ENCODE results near the gene JAKMIP1.

The JAKMIP1 gene

GRCh38 chr4:6042293-6043063 is 157.9 kb downstream of the JAKMIP1 start:
- no peak for DNase-seq (ENCODE audit: low read depth in 2 of 2)

GRCh38 chr4:6041800-6042199 is 158.5 kb downstream of the JAKMIP1 start:
- no peak for DNase-seq (ENCODE audit: low read depth in 2 of 2)

GRCh38 chr4:6038711-6039110 is 161.6 kb downstream of the JAKMIP1 start:
- DNase-seq (ENCODE audit: low read depth in 2 of 2), result no peak

- no peak for DNase-seq (ENCODE audit: low read depth in 2 of 2)
Observed at GRCh38 chr4:6035786-6036185, 164.6 kb downstream of the JAKMIP1 start.

DNA sequence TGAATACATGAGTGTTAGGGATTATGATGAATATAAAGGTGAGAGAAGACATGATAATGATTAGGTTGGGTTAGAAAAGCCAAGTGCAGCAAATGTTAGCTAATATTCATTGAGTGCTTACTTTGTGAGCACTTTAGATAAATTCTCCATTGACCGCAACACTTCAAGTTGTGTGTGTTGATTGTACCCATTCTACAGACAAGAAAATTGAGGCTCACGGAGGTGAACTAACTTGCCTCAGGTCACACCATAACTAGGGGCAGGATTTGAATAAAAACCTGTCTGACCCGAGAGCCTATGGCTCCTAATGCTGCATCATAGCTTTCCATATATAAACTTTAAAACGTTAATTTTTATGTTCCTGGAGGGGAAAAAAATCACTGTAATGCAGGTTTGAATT is 167.0 kb downstream of the JAKMIP1 start:
- no peak for DNase-seq (ENCODE audit: low read depth in 2 of 2)

- DNase-seq (ENCODE audit: low read depth in 2 of 2), result no peak
Observed at GRCh38 chr4:6032249-6033244, 167.8 kb downstream of the JAKMIP1 start.

DNA sequence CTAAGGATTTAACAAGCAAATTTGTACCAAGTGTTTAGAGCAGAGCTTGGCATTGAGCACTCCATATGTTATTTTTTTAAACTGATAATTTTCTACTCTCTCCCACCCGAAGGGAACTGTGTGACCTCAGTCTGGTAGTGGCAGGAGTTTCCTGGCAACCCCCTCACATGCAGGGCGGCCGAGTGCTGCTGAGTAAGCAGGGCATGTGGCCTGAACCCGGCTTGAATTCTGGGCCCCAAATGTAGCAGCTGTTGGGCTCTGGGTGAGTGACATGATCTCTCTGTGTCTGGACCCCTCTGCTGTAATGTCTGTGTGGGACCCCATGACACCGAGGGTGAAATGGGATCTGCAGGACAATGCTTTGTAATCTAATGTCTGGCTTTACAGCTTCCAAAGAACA is 168.5 kb downstream of the JAKMIP1 start:
- DNase-seq (ENCODE audit: low read depth in 2 of 2), result no peak

DNA sequence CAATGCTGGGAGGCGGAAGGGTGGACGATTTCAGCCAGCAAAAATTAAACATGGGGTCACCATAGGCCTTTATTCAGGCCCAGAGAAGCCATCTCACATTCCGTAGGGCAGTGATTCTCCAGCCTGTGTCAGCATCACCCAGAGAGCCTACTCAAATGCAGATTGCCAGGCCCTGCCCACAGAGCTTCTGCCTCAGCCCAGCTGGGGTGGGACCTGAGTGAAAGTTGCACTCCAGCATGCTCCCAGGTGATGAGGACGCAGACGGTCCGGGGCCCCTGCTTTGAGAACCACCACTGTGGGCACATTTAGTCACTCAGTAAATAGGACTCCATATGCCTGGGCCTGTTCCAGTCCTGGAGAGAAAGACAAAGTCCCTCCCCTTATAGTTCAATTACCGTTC is 169.7 kb downstream of the JAKMIP1 start:
- DNase-seq (ENCODE audit: low read depth in 2 of 2), result no peak

DNA sequence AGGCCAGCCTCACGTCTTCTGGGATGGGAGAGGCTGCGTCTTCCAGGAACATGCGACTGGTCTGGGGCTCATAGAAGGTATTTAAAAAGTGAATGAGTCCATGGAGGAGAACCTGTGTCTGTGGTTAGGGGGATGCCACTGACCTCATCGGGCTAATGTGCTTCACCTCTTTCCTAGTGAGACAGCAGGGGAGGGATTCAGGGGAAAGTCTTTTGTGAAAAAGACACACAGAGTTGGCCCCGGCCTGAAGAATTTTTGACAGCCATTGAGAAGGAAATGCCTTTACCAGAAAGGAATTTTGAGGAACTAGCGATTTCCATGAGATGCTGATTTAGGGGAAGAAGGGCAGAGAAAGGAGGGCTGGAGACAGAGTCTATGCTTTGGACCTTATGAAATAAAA is 171.1 kb downstream of the JAKMIP1 start:
- DNase-seq (ENCODE audit: low read depth in 2 of 2), result no peak

- DNase-seq (ENCODE audit: low read depth in 2 of 2), result no peak
Observed at GRCh38 chr4:6028168-6028567, 172.2 kb downstream of the JAKMIP1 start.

DNA sequence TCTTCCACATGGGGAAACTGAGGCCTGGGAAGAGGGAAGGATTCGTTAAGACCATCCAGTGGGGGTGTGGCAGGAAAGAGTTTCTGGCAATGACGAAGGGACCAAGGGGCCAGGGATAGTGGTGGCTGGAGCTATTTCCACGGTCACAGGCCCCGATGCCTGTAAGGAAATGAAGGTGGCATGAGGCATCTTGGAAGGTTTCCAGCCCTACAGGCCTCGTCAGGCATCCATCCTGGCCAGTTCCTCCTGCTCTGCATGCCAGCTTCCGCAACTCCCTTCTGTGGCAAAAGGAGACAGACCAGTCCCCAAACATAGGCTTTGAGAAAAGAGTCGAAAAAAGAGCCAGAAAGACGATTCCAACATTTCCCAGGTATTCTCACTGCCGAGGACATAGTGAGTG is 173.0 kb downstream of the JAKMIP1 start:
- DNase-seq (ENCODE audit: low read depth in 2 of 2), result no peak

GRCh38 chr4:6024313-6024960 is 175.9 kb downstream of the JAKMIP1 start:
- no peak for DNase-seq (ENCODE audit: low read depth in 2 of 2)

DNA sequence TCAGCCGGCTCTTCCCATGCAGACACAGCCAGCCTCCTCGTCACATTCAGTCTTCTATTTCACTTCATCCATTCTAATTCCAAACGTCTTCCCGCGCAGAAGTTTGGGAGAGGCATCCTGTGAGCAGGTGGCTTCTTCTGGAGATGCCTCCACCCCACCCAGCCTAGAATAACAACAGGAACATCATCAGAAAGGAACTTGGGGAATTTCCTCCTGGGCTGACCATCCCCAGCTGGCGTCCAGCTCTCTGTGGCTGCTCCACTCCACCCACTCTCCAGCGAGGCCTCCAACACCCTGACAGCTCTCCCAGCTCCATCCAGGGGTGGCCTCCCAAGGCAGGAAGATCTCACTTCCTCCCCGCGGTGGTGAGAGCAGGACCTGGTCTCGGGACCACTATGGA is 176.6 kb downstream of the JAKMIP1 start:
- DNase-seq (ENCODE audit: low read depth in 2 of 2), result no peak

DNA sequence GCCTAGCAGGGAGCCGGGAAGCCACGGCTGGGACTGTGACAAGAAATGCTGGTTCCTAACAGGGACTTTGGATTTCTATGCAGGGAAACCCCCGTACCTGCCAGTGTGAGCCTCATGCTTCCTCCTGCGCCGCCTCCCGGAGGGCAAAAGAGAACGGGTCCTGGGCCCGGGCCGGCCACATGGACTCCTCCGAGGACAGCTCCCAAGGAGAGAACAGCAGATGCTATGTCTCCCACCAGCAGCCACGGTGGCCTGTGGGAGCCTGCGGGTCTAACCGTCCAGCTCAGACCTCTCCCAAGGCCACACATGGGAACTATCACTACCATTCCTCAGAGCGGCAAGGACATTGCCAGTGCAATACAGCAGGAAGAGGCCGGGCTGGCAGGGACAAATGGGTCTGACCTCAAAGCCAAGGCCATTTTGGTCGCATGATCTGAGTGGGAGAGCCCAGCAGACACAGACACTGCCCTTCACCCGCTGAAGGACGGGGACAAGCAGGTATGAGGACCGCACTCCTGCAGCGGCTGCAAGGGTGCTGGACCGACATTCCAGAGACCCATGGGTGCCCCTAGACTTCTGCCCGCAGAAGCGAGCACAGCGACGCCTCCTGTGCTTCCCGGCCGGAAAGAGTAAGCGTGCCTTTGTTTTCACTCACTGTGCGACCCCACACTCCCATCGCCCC is 177.6 kb downstream of the JAKMIP1 start:
- DNase-seq (ENCODE audit: low read depth in 2 of 2), result no peak

- DNase-seq (ENCODE audit: low read depth in 2 of 2), result no peak
Observed at GRCh38 chr4:6021831-6022606, 178.3 kb downstream of the JAKMIP1 start.

DNA sequence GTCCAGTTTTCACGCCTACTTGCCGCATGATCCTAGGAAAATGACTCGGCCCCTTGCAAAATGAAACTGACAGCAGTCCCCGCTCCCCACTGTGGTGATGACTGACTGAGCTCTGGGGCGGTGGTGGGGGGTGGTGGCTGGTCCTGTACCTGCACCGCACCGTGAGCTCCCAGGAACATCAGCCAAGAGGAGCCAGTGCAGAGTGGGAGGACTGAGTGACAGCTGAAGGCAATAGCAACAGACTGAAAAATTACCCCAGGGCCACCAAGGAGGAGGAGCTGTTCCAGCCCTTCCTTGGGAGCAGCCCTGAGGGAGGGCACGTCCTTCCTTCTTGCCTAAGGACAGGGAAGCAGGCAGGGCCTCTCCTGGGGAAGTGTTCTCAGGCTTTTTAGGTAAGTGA is 179.7 kb downstream of the JAKMIP1 start:
- no peak for DNase-seq (ENCODE audit: low read depth in 2 of 2)

DNA sequence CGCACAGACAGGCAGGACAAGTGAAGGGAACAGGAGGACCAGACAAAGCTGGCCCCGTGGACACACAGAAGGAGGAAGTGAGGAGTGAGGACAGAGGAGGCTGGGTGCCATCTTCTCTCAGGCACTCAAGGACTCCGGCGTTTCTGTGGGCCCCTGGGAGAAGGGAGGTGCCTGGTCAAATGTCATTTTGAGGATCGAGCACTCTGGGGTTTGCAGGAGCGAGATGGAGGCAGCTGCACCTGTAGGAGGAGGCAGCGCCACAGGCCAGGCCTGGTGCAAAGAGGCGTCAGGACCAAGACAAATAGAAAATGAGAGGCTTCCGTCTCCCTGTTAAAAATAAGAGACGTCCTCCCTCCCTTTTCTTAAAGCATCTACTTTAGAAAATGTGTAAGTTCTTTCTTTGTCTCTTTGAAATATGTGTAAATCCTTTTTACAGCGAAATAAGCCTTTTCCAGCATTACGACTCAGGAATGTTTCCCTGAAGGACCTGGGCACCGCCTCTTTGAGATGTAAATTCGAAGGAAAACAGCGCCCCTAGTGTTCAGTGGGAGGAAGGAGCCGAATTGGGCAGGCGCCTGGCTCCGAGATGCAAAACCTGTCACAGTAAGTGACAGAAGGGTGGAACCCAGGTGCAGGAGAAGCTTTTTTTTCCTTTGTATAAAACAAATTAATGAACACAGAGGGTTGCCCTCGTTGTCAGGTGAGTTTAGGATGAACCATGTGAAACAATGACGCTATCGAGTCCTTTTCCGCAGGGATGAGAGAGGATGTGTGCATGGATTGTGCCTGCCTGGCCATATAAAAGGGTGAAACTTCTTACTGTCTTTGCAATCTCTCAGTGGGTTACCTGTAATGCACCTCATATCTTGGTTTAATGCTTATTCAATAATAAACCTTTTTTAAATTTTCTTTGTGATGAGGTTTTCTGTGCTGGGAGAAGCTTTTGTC is 180.8 kb downstream of the JAKMIP1 start:
- peak; percentile 3 to 18 for DNase-seq (ENCODE audit: low read depth in 2 of 2)

DNA sequence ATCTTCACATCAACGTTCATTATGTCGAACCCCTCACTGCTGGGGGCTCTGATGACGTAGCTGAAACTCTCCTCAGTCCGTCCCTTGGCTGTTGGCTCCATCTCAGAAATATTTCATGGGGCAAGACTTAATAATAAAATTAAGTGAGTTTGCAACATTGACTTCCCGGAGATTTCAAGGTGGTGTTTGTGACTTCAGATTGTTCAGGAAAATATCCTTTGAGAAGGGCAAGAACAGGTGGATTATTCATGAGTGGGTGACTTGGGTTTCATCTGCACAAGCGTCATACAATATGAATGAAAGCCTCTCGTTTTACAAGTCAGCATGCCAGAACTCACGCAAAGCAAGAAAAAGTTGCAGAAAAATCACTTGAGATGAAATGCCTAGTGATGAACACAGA is 182.0 kb downstream of the JAKMIP1 start, which contains the start of gene C4orf50:
C4orf50 (minus strand) TSS at position 101 of the 400 bp plus-strand sequence.
- no peak for DNase-seq (ENCODE audit: low read depth in 2 of 2)

- no peak for DNase-seq (ENCODE audit: low read depth in 2 of 2)
Observed at GRCh38 chr4:6017800-6018199, 182.5 kb downstream of the JAKMIP1 start.

- no peak for DNase-seq (ENCODE audit: low read depth in 2 of 2)
Observed at GRCh38 chr4:6017030-6017429, 183.3 kb downstream of the JAKMIP1 start.

Data from activated CD4-positive, alpha-beta T cell treated with anti-CD3 and anti-CD28 coated beads for 24 hours (primary cell).